Liver (tissue), 3 donors: Measurements from ENCODE around the gene SORD.

ENCODE experiments used
- ATF3 ChIP-seq: IDR thresholded peaks from 2 replicates; pipeline ENCODE4 v1.6.1; 2016; ENCODE audit warnings: antibody characterized with exemption
- CTCF ChIP-seq: fragments of 150-350 bp; IDR thresholded peaks from 2 replicates; pipeline ENCODE4 v1.5.1; 2017; ENCODE audit warnings: improper control_type of control experiment, low read depth, low read length; ENCODE audit not compliant: missing input control
- GABPA ChIP-seq, 2 donors: IDR thresholded peaks in 1 of 2; conservative IDR thresholded peaks in 1 of 2; 2 replicates each; pipeline ENCODE4 v1.6.1; 2016; ENCODE audit warnings: antibody characterized with exemption in 2 of 2, mild to moderate bottlenecking in 1 of 2, moderate library complexity in 1 of 2
- MAX ChIP-seq: IDR thresholded peaks from 2 replicates; pipeline ENCODE4 v1.6.1; 2016; ENCODE audit warnings: antibody characterized with exemption
- NR2F2 ChIP-seq: IDR thresholded peaks from 2 replicates; pipeline ENCODE4 v1.6.1; 2016; ENCODE audit warnings: antibody characterized with exemption
- SP1 ChIP-seq: IDR thresholded peaks from 2 replicates; pipeline ENCODE4 v1.6.1; 2018; ENCODE audit warnings: antibody characterized with exemption, mild to moderate bottlenecking
- ZBTB33 ChIP-seq: IDR thresholded peaks from 2 replicates; pipeline ENCODE4 v1.6.1; 2016; ENCODE audit warnings: antibody characterized with exemption
- donor health status: healthy.
- donor health status: healthy.

- TF ChIP-seq CTCF (no peak), NR2F2 (no peak), SP1 (no peak), ZBTB33 (no peak), MAX (no peak), GABPA (IDR thresholded peaks at IDR 0.05 in 1 of 2, conservative IDR thresholded peaks at IDR 0.05 in 1 of 2) (no peak), ATF3 (no peak)
Measured at GRCh38 chr15:45095661-45096060, 72.7 kb downstream of the SORD start.
